Measurements from ENCODE around the gene PKIB. TPM values are rescaled to one million over a fixed set of nuclear protein-coding genes. Genes with fewer than 3 reads are reported as not detected.

PKIB gene
- total and polyA plus RNA-seq, 10 of the 15 experiments (the other 5 are each of a cell fraction or from before 2014, with no cell fraction given): 0.20 to 1.8 (median 0.87) TPM

DNA sequence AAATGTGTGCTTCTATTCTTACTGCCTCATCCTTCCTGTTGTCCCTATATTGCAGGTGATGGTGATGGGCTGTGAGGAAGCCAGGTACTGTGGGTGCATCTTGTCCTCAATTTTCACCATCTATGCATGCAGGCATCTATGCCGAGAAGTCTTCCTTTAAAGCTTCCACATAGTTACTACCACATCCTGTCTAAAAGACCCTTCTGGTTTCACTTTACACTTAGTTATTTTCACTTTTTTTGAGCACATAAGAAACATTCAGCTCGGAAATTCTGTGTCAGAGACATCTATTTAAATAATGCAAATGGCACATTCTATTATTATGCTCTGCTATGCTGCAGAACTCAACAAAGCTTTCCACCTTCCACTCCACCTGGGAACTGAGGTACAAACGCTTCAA is 141.1 kb downstream of the PKIB start:
- no peak overlapping the region for H3K4me3 ChIP-seq
- DNase-seq (ENCODE audit: low read depth, low spot score) (no peak), ATAC-seq (peak; percentile 75), FAIRE-seq (no peak)
- no peak overlapping the region for H3K27ac ChIP-seq (ENCODE audit: control insufficient read depth, insufficient read depth)
- H3K27me3 ChIP-seq (replicated peaks in 1 of 2; ENCODE audit: control insufficient read depth in 2 of 2, insufficient read depth in 2 of 2, low read length in 1 of 2): no peaks in the 10 kb centered on the region
- H3K36me3 ChIP-seq (ENCODE audit: control insufficient read depth in 2 of 2, insufficient read depth in 2 of 2, low read length in 1 of 2): no peaks in the 10 kb centered on the region
- H3K4me2 ChIP-seq (ENCODE audit: control insufficient read depth, insufficient read depth): peak overlapping the region; percentile 67
- peak overlapping the region; percentile 30 for H2AFZ ChIP-seq (ENCODE audit: control insufficient read depth, low read depth, low read length)
- in situ Hi-C loops (cut with MboI) (no loop called here), intact Hi-C loops (cut with micrococcal nuclease; ENCODE audit: unreplicated experiment) (no loop called here)
- ChIA-PET RAD21 (ENCODE audit: unreplicated experiment) (interaction anchor here (0.6 to 6.3 kb wide), 8 partner anchors 19 to 159 kb away, joined by 3 to 57 read pairs (median 12); partner anchors contain the start of gene SMPDL3A), SMC1A (ENCODE audit: uncharacterized antibody, unreplicated experiment) (interaction anchor here (0.9 to 6.0 kb wide), 13 partner anchors 15 to 88 kb away, joined by 3 to 98 read pairs (median 10); partner anchors contain the start of gene SMPDL3A), POLR2A (interaction anchor here (0.6 to 2.0 kb wide), 4 partner anchors 23 to 84 kb away, joined by 3 to 13 read pairs (median 4); no protein-coding TSS in a partner anchor), CTCF (interaction anchor here (0.7 to 6.6 kb wide), 10 partner anchors 10 to 88 kb away, joined by 3 to 67 read pairs (median 4); partner anchors contain the start of gene SMPDL3A)
- H3K4me1 ChIP-seq (ENCODE audit: control insufficient read depth, insufficient read depth, low read length): 0 out of 2 replicates have a peak, but pooled peaks cover 3% of the 10 kb centered on the region
- no peaks in the 10 kb centered on the region for H4K20me1 ChIP-seq (ENCODE audit: control insufficient read depth, insufficient read depth)
- no peaks in the 10 kb centered on the region for H3K79me2 ChIP-seq (ENCODE audit: control insufficient read depth, insufficient read depth, low read length)
- WGBS (ENCODE audit: insufficient coverage, insufficient replicate concordance, low lambda C conversion rate, missing lambda C conversion rate): 0% methylated on average over 3 of the region's 3 CpGs
- no peaks in the 10 kb centered on the region for H3K9me3 ChIP-seq (replicated peaks; ENCODE audit: control insufficient read depth, insufficient read depth, low read length)
- no TSS peak for BruUV-seq (replicated peaks)
- TF ChIP-seq ETV6 (conservative IDR thresholded peaks at IDR 0.05 in 1 of 2, IDR thresholded peaks at IDR 0.05 in 1 of 2; ENCODE audit: borderline replicate concordance in 1 of 2, low read depth in 1 of 2): peak in 1 of 2 experiments; percentile 42; a peak in 1 of 4 replicates
- no peak for TF ChIP-seq POU2F2 (IDR thresholded peaks at IDR 0.05; ENCODE audit: borderline replicate concordance, low read depth, low read length)
- H3K9ac ChIP-seq (ENCODE audit: control insufficient read depth, insufficient read depth, low read length): no peak overlapping the region

DNA sequence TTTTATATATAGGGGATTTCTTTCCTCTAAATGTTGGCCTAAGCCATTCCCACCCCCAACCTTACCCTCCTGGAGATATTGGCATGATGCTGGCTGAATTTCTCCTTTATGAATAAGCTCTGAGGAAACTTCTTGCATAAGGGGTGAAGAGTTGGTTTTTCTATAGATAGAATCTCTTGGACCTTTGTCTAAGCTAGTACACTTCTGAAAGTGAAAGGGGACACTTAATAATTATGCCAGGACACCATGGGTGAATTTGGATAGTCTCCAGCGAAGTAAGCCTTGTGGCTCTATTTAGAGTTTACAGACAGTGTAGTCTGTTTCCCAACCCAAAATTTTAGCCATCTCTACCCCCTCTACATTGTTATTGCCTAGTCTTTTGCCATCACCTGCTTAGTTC is 142.3 kb downstream of the PKIB start:
- H3K36me3 ChIP-seq (ENCODE audit: control insufficient read depth in 2 of 2, insufficient read depth in 2 of 2, low read length in 1 of 2): no peaks in the 10 kb centered on the region
- in situ Hi-C loops (cut with MboI): no loop called here
- BruUV-seq (replicated peaks): no TSS peak
- no peak overlapping the region for H3K9ac ChIP-seq (ENCODE audit: control insufficient read depth, insufficient read depth, low read length)
- no peak overlapping the region for H2AFZ ChIP-seq (ENCODE audit: control insufficient read depth, low read depth, low read length)
- FAIRE-seq (no peak), ATAC-seq (peak; percentile 71), DNase-seq (ENCODE audit: low read depth, low spot score) (no peak)
- SMC1A ChIA-PET (ENCODE audit: uncharacterized antibody, unreplicated experiment): interaction anchor here (0.8 to 6.0 kb wide), 17 partner anchors 8 to 260 kb away, joined by 3 to 98 read pairs (median 6); partner anchors contain the start of gene SMPDL3A
- no peak overlapping the region for H3K27ac ChIP-seq (ENCODE audit: control insufficient read depth, insufficient read depth)
- RAD21 ChIA-PET (ENCODE audit: unreplicated experiment): interaction anchor here (0.9 to 6.3 kb wide), 8 partner anchors 21 to 142 kb away, joined by 3 to 57 read pairs (median 12); partner anchors contain the start of genes PKIB and SMPDL3A
- CTCF ChIA-PET: interaction anchor here (0.8 to 6.6 kb wide), 11 partner anchors 11 to 104 kb away, joined by 3 to 67 read pairs (median 5); partner anchors contain the start of gene SMPDL3A
- H3K4me1 ChIP-seq (ENCODE audit: control insufficient read depth, insufficient read depth, low read length): 0 out of 2 replicates have a peak, but pooled peaks cover 3% of the 10 kb centered on the region
- POLR2A ChIA-PET: interaction anchor here (0.5 to 2.4 kb wide), 4 partner anchors 30 to 46 kb away, joined by 3 to 14 read pairs (median 8); partner anchors contain the start of gene SMPDL3A
- H3K9me3 ChIP-seq (replicated peaks; ENCODE audit: control insufficient read depth, insufficient read depth, low read length): no peaks in the 10 kb centered on the region
- H3K4me2 ChIP-seq (ENCODE audit: control insufficient read depth, insufficient read depth): no peak overlapping the region
- H4K20me1 ChIP-seq (ENCODE audit: control insufficient read depth, insufficient read depth): no peaks in the 10 kb centered on the region
- intact Hi-C loops (cut with micrococcal nuclease; ENCODE audit: unreplicated experiment): no loop called here
- H3K79me2 ChIP-seq (ENCODE audit: control insufficient read depth, insufficient read depth, low read length): no peaks in the 10 kb centered on the region
- H3K4me3 ChIP-seq: no peak overlapping the region
- H3K27me3 ChIP-seq (replicated peaks in 1 of 2; ENCODE audit: control insufficient read depth in 2 of 2, insufficient read depth in 2 of 2, low read length in 1 of 2): no peaks in the 10 kb centered on the region
- WGBS (ENCODE audit: insufficient coverage, insufficient replicate concordance, low lambda C conversion rate, missing lambda C conversion rate): 41% methylated on average over 1 of the region's 1 CpG
- no peak for TF ChIP-seq WRNIP1 (IDR thresholded peaks at IDR 0.05; ENCODE audit: borderline replicate concordance, low read depth, low read length)
- TF ChIP-seq SPI1 (IDR thresholded peaks at IDR 0.05; ENCODE audit: borderline replicate concordance, insufficient read depth, low read depth, low read length): no peak
- no peak for TF ChIP-seq JUND (IDR thresholded peaks at IDR 0.05; ENCODE audit: low read depth, low read length)
- no peak for TF ChIP-seq PAX8 (IDR thresholded peaks at IDR 0.05)
- no peak for TF ChIP-seq SUZ12 (IDR thresholded peaks at IDR 0.05; ENCODE audit: unreplicated experiment)
- TF ChIP-seq, protein P1, sequence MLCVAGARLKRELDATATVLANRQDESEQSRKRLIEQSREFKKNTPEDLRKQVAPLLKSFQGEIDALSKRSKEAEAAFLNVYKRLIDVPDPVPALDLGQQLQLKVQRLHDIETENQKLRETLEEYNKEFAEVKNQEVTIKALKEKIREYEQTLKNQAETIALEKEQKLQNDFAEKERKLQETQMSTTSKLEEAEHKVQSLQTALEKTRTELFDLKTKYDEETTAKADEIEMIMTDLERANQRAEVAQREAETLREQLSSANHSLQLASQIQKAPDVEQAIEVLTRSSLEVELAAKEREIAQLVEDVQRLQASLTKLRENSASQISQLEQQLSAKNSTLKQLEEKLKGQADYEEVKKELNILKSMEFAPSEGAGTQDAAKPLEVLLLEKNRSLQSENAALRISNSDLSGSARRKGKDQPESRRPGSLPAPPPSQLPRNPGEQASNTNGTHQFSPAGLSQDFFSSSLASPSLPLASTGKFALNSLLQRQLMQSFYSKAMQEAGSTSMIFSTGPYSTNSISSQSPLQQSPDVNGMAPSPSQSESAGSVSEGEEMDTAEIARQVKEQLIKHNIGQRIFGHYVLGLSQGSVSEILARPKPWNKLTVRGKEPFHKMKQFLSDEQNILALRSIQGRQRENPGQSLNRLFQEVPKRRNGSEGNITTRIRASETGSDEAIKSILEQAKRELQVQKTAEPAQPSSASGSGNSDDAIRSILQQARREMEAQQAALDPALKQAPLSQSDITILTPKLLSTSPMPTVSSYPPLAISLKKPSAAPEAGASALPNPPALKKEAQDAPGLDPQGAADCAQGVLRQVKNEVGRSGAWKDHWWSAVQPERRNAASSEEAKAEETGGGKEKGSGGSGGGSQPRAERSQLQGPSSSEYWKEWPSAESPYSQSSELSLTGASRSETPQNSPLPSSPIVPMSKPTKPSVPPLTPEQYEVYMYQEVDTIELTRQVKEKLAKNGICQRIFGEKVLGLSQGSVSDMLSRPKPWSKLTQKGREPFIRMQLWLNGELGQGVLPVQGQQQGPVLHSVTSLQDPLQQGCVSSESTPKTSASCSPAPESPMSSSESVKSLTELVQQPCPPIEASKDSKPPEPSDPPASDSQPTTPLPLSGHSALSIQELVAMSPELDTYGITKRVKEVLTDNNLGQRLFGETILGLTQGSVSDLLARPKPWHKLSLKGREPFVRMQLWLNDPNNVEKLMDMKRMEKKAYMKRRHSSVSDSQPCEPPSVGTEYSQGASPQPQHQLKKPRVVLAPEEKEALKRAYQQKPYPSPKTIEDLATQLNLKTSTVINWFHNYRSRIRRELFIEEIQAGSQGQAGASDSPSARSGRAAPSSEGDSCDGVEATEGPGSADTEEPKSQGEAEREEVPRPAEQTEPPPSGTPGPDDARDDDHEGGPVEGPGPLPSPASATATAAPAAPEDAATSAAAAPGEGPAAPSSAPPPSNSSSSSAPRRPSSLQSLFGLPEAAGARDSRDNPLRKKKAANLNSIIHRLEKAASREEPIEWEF (IDR thresholded peaks at IDR 0.05; ENCODE audit: insufficient replicate concordance, low read depth, low read length): no peak
- TF ChIP-seq ZNF207 (IDR thresholded peaks at IDR 0.05; ENCODE audit: borderline replicate concordance): no peak
- no peak for TF ChIP-seq CHD2 (IDR thresholded peaks at IDR 0.05; ENCODE audit: borderline replicate concordance, low read depth, low read length)
- no peak for TF ChIP-seq RFX5 (IDR thresholded peaks at IDR 0.05; ENCODE audit: low read depth, low read length)

Data from GM12878 (cell line).